HG02870 (cell line): ENCODE data around the gene PLTP.

Experiments used
- ATAC-seq: cut with Tn5 transposase; IDR thresholded peaks from one replicate; pipeline ENCODE4 v1.9.1; 2021; ENCODE audit warnings: mild to moderate bottlenecking, moderate library complexity; ENCODE audit not compliant: unreplicated experiment

The PLTP gene

GRCh38 chr20:45850926-45851325 lies 61.0 kb downstream of the PLTP start:
- ATAC-seq, result no peak

- ATAC-seq, result no peak
Observed at GRCh38 chr20:45850238-45850637, 61.7 kb downstream of the PLTP start.

GRCh38 chr20:45848969-45849582 lies 62.9 kb downstream of the PLTP start:
- ATAC-seq, result no peak
